ENCODE measurements around the gene SEPTIN3.

Gene SEPTIN3

GRCh38 chr22:41969110-41969646, at the start of gene SEPTIN3:
Gene SEPTIN3 (plus strand): TSS chr22:41969443. CDS start chr22:41971493, 2,050 bp downstream.
- Histone ChIP-seq H3K27me3 (ENCODE audit: control insufficient read depth, insufficient read depth, low read length) (peaks cover 12% of the 10 kb centered on the region; the same call in 1 of the 2 replicates), H3K36me3 (ENCODE audit: control insufficient read depth, insufficient read depth, low read length) (no peaks in the 10 kb centered on the region), H3K4me3 (ENCODE audit: low read depth, low read length) (no peak within 1 kb of the TSS), H3K9ac (ENCODE audit: low read length) (no peak within 1 kb of the TSS), H3K9me3 (ENCODE audit: control insufficient read depth, insufficient read depth, low read depth, low read length) (no peaks in the 10 kb centered on the region; the same call in 1 of the 2 replicates), H3K4me1 (ENCODE audit: control insufficient read depth, insufficient read depth, low read length) (peaks cover 9% of the 10 kb centered on the region), H3K27ac (ENCODE audit: low read depth, low read length) (no peak within 1 kb of the TSS)

- H3K9ac ChIP-seq (ENCODE audit: low read length): no peak overlapping the region
- H3K27me3 ChIP-seq (ENCODE audit: control insufficient read depth, insufficient read depth, low read length): peaks cover 78% of the 10 kb centered on the region
- H3K36me3 ChIP-seq (ENCODE audit: control insufficient read depth, insufficient read depth, low read length): no peaks in the 10 kb centered on the region
- peaks cover 34% of the 10 kb centered on the region for H3K4me1 ChIP-seq (ENCODE audit: control insufficient read depth, insufficient read depth, low read length)
- no peaks in the 10 kb centered on the region for H3K9me3 ChIP-seq (ENCODE audit: control insufficient read depth, insufficient read depth, low read depth, low read length)
- peak overlapping the region; percentile 69 for H3K4me3 ChIP-seq (ENCODE audit: low read depth, low read length)
- H3K27ac ChIP-seq (ENCODE audit: low read depth, low read length): no peak overlapping the region
Observed at GRCh38 chr22:41920271-41920976, 48.8 kb upstream of the SEPTIN3 start.

GRCh38 chr22:41922328-41922727, 46.9 kb upstream of the SEPTIN3 start:
- peaks cover 76% of the 10 kb centered on the region for H3K27me3 ChIP-seq (ENCODE audit: control insufficient read depth, insufficient read depth, low read length)
- no peaks in the 10 kb centered on the region for H3K9me3 ChIP-seq (ENCODE audit: control insufficient read depth, insufficient read depth, low read depth, low read length)
- no peak overlapping the region for H3K27ac ChIP-seq (ENCODE audit: low read depth, low read length)
- no peak overlapping the region for H3K4me3 ChIP-seq (ENCODE audit: low read depth, low read length)
- peaks cover 25% of the 10 kb centered on the region for H3K4me1 ChIP-seq (ENCODE audit: control insufficient read depth, insufficient read depth, low read length)
- no peak overlapping the region for H3K9ac ChIP-seq (ENCODE audit: low read length)
- H3K36me3 ChIP-seq (ENCODE audit: control insufficient read depth, insufficient read depth, low read length): no peaks in the 10 kb centered on the region

GRCh38 chr22:41922940-41923594, 46.2 kb upstream of the SEPTIN3 start:
- no peak overlapping the region for H3K9ac ChIP-seq (ENCODE audit: low read length)
- H3K27ac ChIP-seq (ENCODE audit: low read depth, low read length): no peak overlapping the region
- peaks cover 26% of the 10 kb centered on the region for H3K4me1 ChIP-seq (ENCODE audit: control insufficient read depth, insufficient read depth, low read length)
- H3K36me3 ChIP-seq (ENCODE audit: control insufficient read depth, insufficient read depth, low read length): no peaks in the 10 kb centered on the region
- H3K27me3 ChIP-seq (ENCODE audit: control insufficient read depth, insufficient read depth, low read length): peaks cover 74% of the 10 kb centered on the region
- no peak overlapping the region for H3K4me3 ChIP-seq (ENCODE audit: low read depth, low read length)
- no peaks in the 10 kb centered on the region for H3K9me3 ChIP-seq (ENCODE audit: control insufficient read depth, insufficient read depth, low read depth, low read length)

- no peak overlapping the region for H3K9ac ChIP-seq (ENCODE audit: low read length)
- no peak overlapping the region for H3K27ac ChIP-seq (ENCODE audit: low read depth, low read length)
- H3K27me3 ChIP-seq (ENCODE audit: control insufficient read depth, insufficient read depth, low read length): peaks cover 68% of the 10 kb centered on the region
- H3K36me3 ChIP-seq (ENCODE audit: control insufficient read depth, insufficient read depth, low read length): no peaks in the 10 kb centered on the region
- peaks cover 30% of the 10 kb centered on the region for H3K4me1 ChIP-seq (ENCODE audit: control insufficient read depth, insufficient read depth, low read length)
- no peaks in the 10 kb centered on the region for H3K9me3 ChIP-seq (ENCODE audit: control insufficient read depth, insufficient read depth, low read depth, low read length)
- H3K4me3 ChIP-seq (ENCODE audit: low read depth, low read length): no peak overlapping the region
Observed at GRCh38 chr22:41923595-41924276, 45.5 kb upstream of the SEPTIN3 start.

GRCh38 chr22:41925783-41926460, 43.3 kb upstream of the SEPTIN3 start:
- Histone ChIP-seq H3K27ac (ENCODE audit: low read depth, low read length) (no peak overlapping the region), H3K27me3 (ENCODE audit: control insufficient read depth, insufficient read depth, low read length) (peaks cover 50% of the 10 kb centered on the region), H3K4me1 (ENCODE audit: control insufficient read depth, insufficient read depth, low read length) (peaks cover 19% of the 10 kb centered on the region), H3K9ac (ENCODE audit: low read length) (peak overlapping the region; percentile 66), H3K9me3 (ENCODE audit: control insufficient read depth, insufficient read depth, low read depth, low read length) (no peaks in the 10 kb centered on the region), H3K4me3 (ENCODE audit: low read depth, low read length) (peak overlapping the region; percentile 60), H3K36me3 (ENCODE audit: control insufficient read depth, insufficient read depth, low read length) (no peaks in the 10 kb centered on the region)

GRCh38 chr22:41927813-41928212, 41.4 kb upstream of the SEPTIN3 start:
- Histone ChIP-seq H3K4me3 (ENCODE audit: low read depth, low read length) (no peak overlapping the region), H3K27ac (ENCODE audit: low read depth, low read length) (no peak overlapping the region), H3K27me3 (ENCODE audit: control insufficient read depth, insufficient read depth, low read length) (peaks cover 46% of the 10 kb centered on the region), H3K9me3 (ENCODE audit: control insufficient read depth, insufficient read depth, low read depth, low read length) (no peaks in the 10 kb centered on the region), H3K9ac (ENCODE audit: low read length) (no peak overlapping the region), H3K36me3 (ENCODE audit: control insufficient read depth, insufficient read depth, low read length) (no peaks in the 10 kb centered on the region), H3K4me1 (ENCODE audit: control insufficient read depth, insufficient read depth, low read length) (peaks cover 19% of the 10 kb centered on the region)

- H3K27ac ChIP-seq (ENCODE audit: low read depth, low read length): no peak overlapping the region
- H3K9ac ChIP-seq (ENCODE audit: low read length): no peak overlapping the region
- H3K4me1 ChIP-seq (ENCODE audit: control insufficient read depth, insufficient read depth, low read length): peaks cover 19% of the 10 kb centered on the region
Observed at GRCh38 chr22:41928593-41929417, 40.4 kb upstream of the SEPTIN3 start.

GRCh38 chr22:41929418-41929810, 39.8 kb upstream of the SEPTIN3 start:
- H3K4me3 ChIP-seq (ENCODE audit: low read depth, low read length): no peak overlapping the region
- peaks cover 34% of the 10 kb centered on the region for H3K27me3 ChIP-seq (ENCODE audit: control insufficient read depth, insufficient read depth, low read length)
- H3K9me3 ChIP-seq (ENCODE audit: control insufficient read depth, insufficient read depth, low read depth, low read length): no peaks in the 10 kb centered on the region
- H3K36me3 ChIP-seq (ENCODE audit: control insufficient read depth, insufficient read depth, low read length): no peaks in the 10 kb centered on the region
- peaks cover 19% of the 10 kb centered on the region for H3K4me1 ChIP-seq (ENCODE audit: control insufficient read depth, insufficient read depth, low read length)
- H3K27ac ChIP-seq (ENCODE audit: low read depth, low read length): no peak overlapping the region
- no peak overlapping the region for H3K9ac ChIP-seq (ENCODE audit: low read length)

More at GRCh38 chr22:41928593-41929417, 40.4 kb upstream of the SEPTIN3 start:
- Histone ChIP-seq H3K36me3 (ENCODE audit: control insufficient read depth, insufficient read depth, low read length) (no peaks in the 10 kb centered on the region), H3K9me3 (ENCODE audit: control insufficient read depth, insufficient read depth, low read depth, low read length) (no peaks in the 10 kb centered on the region), H3K4me3 (ENCODE audit: low read depth, low read length) (no peak overlapping the region), H3K27me3 (ENCODE audit: control insufficient read depth, insufficient read depth, low read length) (peaks cover 36% of the 10 kb centered on the region)

GRCh38 chr22:41931701-41932269, 37.5 kb upstream of the SEPTIN3 start:
- H3K9ac ChIP-seq (ENCODE audit: low read length): no peak overlapping the region
- peaks cover 10% of the 10 kb centered on the region for H3K4me1 ChIP-seq (ENCODE audit: control insufficient read depth, insufficient read depth, low read length)
- H3K27ac ChIP-seq (ENCODE audit: low read depth, low read length): no peak overlapping the region
- no peak overlapping the region for H3K4me3 ChIP-seq (ENCODE audit: low read depth, low read length)
- H3K9me3 ChIP-seq (ENCODE audit: control insufficient read depth, insufficient read depth, low read depth, low read length): no peaks in the 10 kb centered on the region
- H3K27me3 ChIP-seq (ENCODE audit: control insufficient read depth, insufficient read depth, low read length): peaks cover 11% of the 10 kb centered on the region
- peaks cover 8% of the 10 kb centered on the region for H3K36me3 ChIP-seq (ENCODE audit: control insufficient read depth, insufficient read depth, low read length)
